H1 (cell line): Measurements from ENCODE around the gene SNRPN. TPM values are rescaled to one million over a fixed set of nuclear protein-coding genes. Genes with fewer than 3 reads are reported as not detected.

Experiments used
- CTCF ChIA-PET: fragments of 300-600 bp; sonication (Branson Sonifier 250); formaldehyde crosslinking; loops from one replicate; lab custom pipeline; 2021; ENCODE audit not compliant: partially characterized antibody; lab: Charles Lee
- POLR2A ChIA-PET: fragments of 300-600 bp; sonication (Branson Sonifier 250); formaldehyde crosslinking; loops from one replicate; lab custom pipeline; 2021; ENCODE audit warnings: inconsistent platforms; ENCODE audit not compliant: partially characterized antibody; lab: Charles Lee
- DNase-seq, 2 experiments: peaks; one replicate each; pipeline versions ENCODE4 v3.0.0 to v3.0.0-alpha.2; 2010 to 2022; ENCODE audit warnings: low spot score in 2 of 2, low read depth in 1 of 2, mixed read lengths in 1 of 2
- FAIRE-seq: peaks from 2 replicates; lab custom pipeline; 2011; peaks lifted over from hg19 to GRCh38; lab: Jason Lieb, UNC
- H2AFZ ChIP-seq: 2 replicates; pipeline ENCODE4 v1.8.1; 2012; ENCODE audit warnings: low read length, inconsistent platforms
- H2AK5ac ChIP-seq: 2 replicates; pipeline ENCODE4 v1.6.1; 2013; ENCODE audit warnings: low read depth, low read length
- H2BK120ac ChIP-seq: replicated peaks from 2 replicates; pipeline ENCODE3; 2013; ENCODE audit warnings: low read depth, low read length, inconsistent platforms
- H2BK12ac ChIP-seq: 2 replicates; pipeline ENCODE4 v1.6.1; 2013; ENCODE audit warnings: low read depth, low read length
- H2BK15ac ChIP-seq: 2 replicates; pipeline ENCODE4 v1.6.1; 2013; ENCODE audit warnings: low read length
- H2BK20ac ChIP-seq: 2 replicates; pipeline ENCODE4 v1.6.1; 2013; ENCODE audit warnings: low read length
- H2BK5ac ChIP-seq: 2 replicates; pipeline ENCODE4 v1.6.1; 2013; ENCODE audit warnings: low read depth, low read length
- H3K14ac ChIP-seq: 2 replicates; pipeline ENCODE4 v1.6.1; 2013; ENCODE audit warnings: inconsistent platforms; ENCODE audit not compliant: insufficient read length
- H3K18ac ChIP-seq: 2 replicates; pipeline ENCODE4 v1.6.1; 2013; ENCODE audit warnings: low read length; ENCODE audit errors: extremely low read depth
- H3K23ac ChIP-seq: 2 replicates; pipeline ENCODE4 v1.6.1; 2013; ENCODE audit warnings: inconsistent platforms; ENCODE audit not compliant: insufficient read length
- H3K23me2 ChIP-seq: 2 replicates; pipeline ENCODE4 v1.6.1; 2013; ENCODE audit warnings: low read depth, low read length
- H3K27ac ChIP-seq: 2 replicates; pipeline ENCODE4 v1.6.1; 2011; ENCODE audit warnings: low read depth, low read length, inconsistent platforms
- H3K27me3 ChIP-seq, 4 experiments: replicated peaks in 1 of 4; 1 replicate in 1 of 4; 2 replicates in 3 of 4; pipeline versions ENCODE4 v1.6.1 to v1.8.1; 2011 to 2013; ENCODE audit warnings: low read length in 3 of 4, mild to moderate bottlenecking in 3 of 4, inconsistent platforms in 2 of 4, mixed read lengths in 2 of 4, moderate library complexity in 1 of 4; ENCODE audit not compliant: control insufficient read depth in 3 of 4, insufficient read depth in 3 of 4; ENCODE audit errors: extremely low read depth in 1 of 4
- H3K36me3 ChIP-seq, 4 experiments: 2 replicates each; pipeline versions ENCODE4 v1.6.1 to v1.8.1; 2011 to 2013; ENCODE audit warnings: mild to moderate bottlenecking in 4 of 4, low read length in 3 of 4, moderate library complexity in 2 of 4, control low read depth in 1 of 4, inconsistent platforms in 1 of 4; ENCODE audit not compliant: insufficient read depth in 4 of 4, control insufficient read depth in 2 of 4
- H3K4ac ChIP-seq: replicated peaks from 2 replicates; pipeline ENCODE3; 2013; ENCODE audit warnings: low read length, low read depth, mixed read lengths, inconsistent platforms; ENCODE audit not compliant: insufficient read length
- H3K4me1 ChIP-seq, 4 experiments: replicated peaks in 1 of 4; 1 replicate in 1 of 4; 2 replicates in 3 of 4; pipeline versions ENCODE4 v1.6.1 to v1.8.1; 2011 to 2013; ENCODE audit warnings: low read length in 3 of 4, inconsistent platforms in 2 of 4, mixed read lengths in 1 of 4; ENCODE audit not compliant: insufficient read depth in 4 of 4, control insufficient read depth in 3 of 4
- H3K4me2 ChIP-seq, 2 experiments: 2 replicates each; pipeline versions ENCODE4 v1.6.1 to v1.8.1; 2011 to 2013; ENCODE audit warnings: low read depth in 2 of 2, low read length in 2 of 2, control low read depth in 1 of 2, inconsistent platforms in 1 of 2, mild to moderate bottlenecking in 1 of 2; ENCODE audit not compliant: insufficient read depth in 1 of 2
- H3K4me3 ChIP-seq, 4 experiments: fragments of 200-600, 300-600 bp in 1 of 4; sonication (generic), shearing (Covaris generic), sonication (Bioruptor Twin) in 1 of 4; 2 replicates each; pipeline versions ENCODE4 v1.5.1 to v1.8.1; 2011 to 2016; ENCODE audit warnings: low read length in 4 of 4, low read depth in 3 of 4, control low read depth in 2 of 4, inconsistent platforms in 2 of 4, mild to moderate bottlenecking in 2 of 4, mixed read lengths in 1 of 4, moderate library complexity in 1 of 4; ENCODE audit not compliant: insufficient read depth in 2 of 4; ENCODE audit errors: extremely low read depth in 1 of 4
- H3K56ac ChIP-seq: replicated peaks from 2 replicates; pipeline ENCODE3; 2013; ENCODE audit warnings: low read depth, mild to moderate bottlenecking, mixed read lengths, low read length, inconsistent platforms; ENCODE audit not compliant: insufficient read length
- H3K79me1 ChIP-seq: 2 replicates; pipeline ENCODE4 v1.6.1; 2013; ENCODE audit warnings: low read depth, low read length, control low read depth
- H3K79me2 ChIP-seq, 2 experiments: 2 replicates each; pipeline versions ENCODE4 v1.6.1 to v1.8.1; 2012 to 2013; ENCODE audit warnings: low read length in 2 of 2, mild to moderate bottlenecking in 2 of 2, inconsistent platforms in 1 of 2; ENCODE audit not compliant: insufficient read depth in 2 of 2, control insufficient read depth in 1 of 2
- H3K9ac ChIP-seq, 4 experiments: replicated peaks in 1 of 4; 1 replicate in 1 of 4; 2 replicates in 3 of 4; pipeline versions ENCODE4 v1.6.1 to v1.8.1; 2011 to 2013; ENCODE audit warnings: low read depth in 3 of 4, low read length in 3 of 4, control low read depth in 2 of 4, mild to moderate bottlenecking in 2 of 4, moderate library complexity in 2 of 4, inconsistent platforms in 1 of 4; ENCODE audit errors: extremely low read depth in 1 of 4
- H3K9me3 ChIP-seq, 2 experiments: 2 replicates each; pipeline versions ENCODE4 v1.6.1 to v1.8.1; 2012 to 2013; ENCODE audit warnings: mild to moderate bottlenecking in 2 of 2, moderate library complexity in 2 of 2, control low read depth in 1 of 2, inconsistent platforms in 1 of 2, low read depth in 1 of 2, low read length in 1 of 2, mixed read lengths in 1 of 2; ENCODE audit not compliant: insufficient read depth in 2 of 2
- H4K20me1 ChIP-seq, 2 experiments: replicated peaks in 1 of 2; 2 replicates each; pipeline versions ENCODE3 to v1.8.1; 2011 to 2013; ENCODE audit warnings: inconsistent platforms in 2 of 2, low read length in 2 of 2, mild to moderate bottlenecking in 1 of 2; ENCODE audit not compliant: insufficient read depth in 2 of 2, control insufficient read depth in 1 of 2
- H4K5ac ChIP-seq: 2 replicates; pipeline ENCODE4 v1.6.1; 2013; ENCODE audit warnings: low read length, low read depth, mixed read lengths, inconsistent platforms; ENCODE audit not compliant: insufficient read length
- H4K8ac ChIP-seq: 2 replicates; pipeline ENCODE4 v1.8.0; 2013; ENCODE audit warnings: mild to moderate bottlenecking, moderate library complexity, low read length, inconsistent platforms; ENCODE audit not compliant: insufficient read depth; ENCODE audit errors: extremely low read depth
- H4K91ac ChIP-seq: replicated peaks from 2 replicates; pipeline ENCODE3; 2013; ENCODE audit warnings: low read length, mixed read lengths, inconsistent platforms; ENCODE audit not compliant: insufficient read length
- CHD1 ChIP-seq: IDR thresholded peaks from 2 replicates; pipeline ENCODE4 v1.6.1; 2012; ENCODE audit warnings: low read depth, low read length, improper control_type of control experiment
- POLR2AphosphoS5 ChIP-seq: IDR thresholded peaks from 2 replicates; pipeline ENCODE4 v1.6.1; 2011; ENCODE audit warnings: low read depth, low read length
- SP1 ChIP-seq: IDR thresholded peaks from 2 replicates; pipeline ENCODE4 v1.6.1; 2011; ENCODE audit warnings: low read depth, low read length
- WGBS, 2 experiments: shearing (Covaris generic) in 1 of 2; methylation state at CpG; one replicate each; pipeline versions ENCODE4 v1.1.6 to v1.1.7; 2013 to 2015; ENCODE audit warnings: low lambda C conversion rate in 2 of 2, mixed read lengths in 2 of 2, inconsistent platforms in 1 of 2, low coverage in 1 of 2, missing lambda C conversion rate in 1 of 2; ENCODE audit not compliant: insufficient replicate concordance in 2 of 2, insufficient coverage in 1 of 2, insufficient read length in 1 of 2; ENCODE audit errors: extremely low coverage in 1 of 2, missing lambda C conversion rate in 1 of 2; 5-methylcytosine and 5-hydroxymethylcytosine counted together
- polyA plus RNA-seq, 7 experiments: library from polyadenylated mRNA; depleted of rRNA in 3 of 7; stranded (reverse) in 5 of 7; unstranded in 2 of 7; fragments of >200 nt in 5 of 7; fragments of 200-250 nt in 2 of 7; gene quantifications; 1 replicate in 5 of 7; 2 replicates in 1 of 7; 4 replicates in 1 of 7; pipeline versions ENCODE4 v1.2.1 to v1.2.3, GENCODE V29; 2011 to 2013; ENCODE audit warnings: missing spikeins in 2 of 7, mixed read lengths in 2 of 7
- total RNA-seq: library from RNA; stranded (reverse); fragmentation: NEBNext Ultra II Directional; extraction: Animal tissue kit (Norgen Biotek cat#: 25700); gene quantifications from 2 replicates; pipeline ENCODE4 v1.2.1, GENCODE V29; 2021

SNRPN gene
- total and polyA plus RNA-seq, 2 of the 8 experiments (the other 6 are each of a cell fraction or from before 2014, with no cell fraction given): 905 to 1,396 TPM

DNA sequence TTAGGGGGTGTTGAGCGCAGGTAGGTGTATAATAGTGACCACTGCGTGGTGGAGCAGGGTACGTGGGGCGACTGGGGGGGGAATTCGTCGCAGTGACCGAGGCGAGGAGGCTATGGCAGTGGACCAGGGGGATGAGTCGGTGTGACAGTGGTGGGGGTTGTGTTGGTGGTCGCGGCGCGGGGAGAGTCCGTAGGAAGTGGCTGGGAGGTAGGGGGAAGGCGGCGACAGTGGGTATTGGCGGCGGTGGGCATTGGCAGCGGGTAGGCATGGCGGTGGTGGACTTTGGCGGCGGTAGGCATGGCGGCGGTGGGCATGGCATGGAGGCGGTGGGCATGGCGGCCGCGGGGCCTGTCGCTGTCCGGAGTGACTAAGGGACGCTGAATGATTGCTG, 739 bp downstream of the SNRPN start:
- H3K79me2 ChIP-seq: peaks cover 35 to 90% of the 10 kb centered on the region in 2 experiments
- H3K4me1 ChIP-seq: peaks cover 0 to 7% (median 3%) of the 10 kb centered on the region in 4 experiments; a peak in 2 of 7 replicates
- peak overlapping the region; percentile 93 for H3K18ac ChIP-seq
- no peak overlapping the region for H2BK15ac ChIP-seq
- no peaks in the 10 kb centered on the region for H3K79me1 ChIP-seq
- H4K91ac ChIP-seq: peak overlapping the region; percentile 88
- H3K4ac ChIP-seq: peak overlapping the region; percentile 41
- H3K4me2 ChIP-seq: peak overlapping the region; percentile 39 to 63
- FAIRE-seq (no peak), DNase-seq (peak in 1 of 2 experiments; percentile 40)
- peak overlapping the region; percentile 83 to 92 (median 90) for H3K9ac ChIP-seq
- peaks cover 0 to 17% (median 5%) of the 10 kb centered on the region in 4 experiments; a peak in 3 of 8 replicates for H3K36me3 ChIP-seq
- peak overlapping the region; percentile 83 for H2BK5ac ChIP-seq
- 20% methylated on average over 21 of the region's 31 CpGs; no CpG with 5 or more reads in 1 of the 2 experiments for WGBS, 2 experiments
- H4K20me1 ChIP-seq: peaks cover 7 to 11% of the 10 kb centered on the region in 2 experiments
- no peak overlapping the region for H2BK120ac ChIP-seq
- H4K8ac ChIP-seq: peak overlapping the region; percentile 83
- H3K4me3 ChIP-seq: peak overlapping the region; percentile 70 to 94 (median 80)
- peak overlapping the region; percentile 84 for H3K27ac ChIP-seq
- peak overlapping the region; percentile 76 for H2BK12ac ChIP-seq
- POLR2A ChIA-PET: interaction anchor here (0.6 to 5.3 kb wide), 23 partner anchors 8 to 183 kb away, joined by 3 to 50 read pairs (median 6); no protein-coding TSS in a partner anchor
- TF ChIP-seq SP1 (no peak), POLR2AphosphoS5 (peak; percentile 71; the same call in 1 of the 2 replicates), CHD1 (0 out of 2 replicates have a peak, but pooled peaks have one; percentile 0)
- TF ChIP-seq, all 59 proteins: peak for 2
- H4K5ac ChIP-seq: peak overlapping the region; percentile 40
- H2BK20ac ChIP-seq: no peak overlapping the region
- H3K14ac ChIP-seq: peak overlapping the region; percentile 5
- peaks cover 3 to 23% of the 10 kb centered on the region in 2 experiments; a peak in 3 of 4 replicates for H3K9me3 ChIP-seq
- CTCF ChIA-PET: no interaction called here
- H3K23ac ChIP-seq: no peak overlapping the region
- H2AK5ac ChIP-seq: no peak overlapping the region
- no peak overlapping the region for H2AFZ ChIP-seq
- no peaks in the 10 kb centered on the region for H3K27me3 ChIP-seq
- H3K56ac ChIP-seq: peak overlapping the region; percentile 23
- H3K23me2 ChIP-seq: no peaks in the 10 kb centered on the region; the same call in 1 of the 2 replicates
